ENCODE measurements around the gene PGF. TPM values are rescaled to one million over a fixed set of nuclear protein-coding genes. Genes with fewer than 3 reads are reported as not detected.
"Not testable (repeated sequence)": the region's sequence is repeated elsewhere in the genome, so short reads cannot be mapped to it uniquely, and the experiment has no call there.

Gene PGF
- total RNA-seq, 1 donor from 2014 or later, result 8.6 TPM

DNA sequence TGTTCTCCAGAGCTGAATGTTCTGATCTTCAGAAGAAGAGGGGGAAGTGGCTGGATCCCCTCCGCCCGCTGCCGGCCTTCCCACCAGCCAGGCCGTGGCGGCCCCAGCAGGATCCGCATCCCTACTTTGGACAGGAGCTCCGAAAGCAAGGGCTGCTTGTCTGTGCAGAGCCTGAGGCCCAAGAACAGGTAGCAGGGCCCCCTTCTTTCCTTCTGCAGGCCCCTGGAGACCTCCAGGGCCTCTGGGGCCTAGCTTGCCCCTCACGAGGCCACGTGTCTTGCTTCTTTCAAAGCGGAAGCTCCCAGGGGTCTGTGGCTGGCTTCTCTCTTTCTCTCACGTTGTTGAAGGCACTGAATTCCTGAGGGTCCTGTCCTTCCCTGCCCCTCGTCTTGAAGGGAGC is 13.2 kb downstream of the PGF start:
- no peak for DNase-seq

DNA sequence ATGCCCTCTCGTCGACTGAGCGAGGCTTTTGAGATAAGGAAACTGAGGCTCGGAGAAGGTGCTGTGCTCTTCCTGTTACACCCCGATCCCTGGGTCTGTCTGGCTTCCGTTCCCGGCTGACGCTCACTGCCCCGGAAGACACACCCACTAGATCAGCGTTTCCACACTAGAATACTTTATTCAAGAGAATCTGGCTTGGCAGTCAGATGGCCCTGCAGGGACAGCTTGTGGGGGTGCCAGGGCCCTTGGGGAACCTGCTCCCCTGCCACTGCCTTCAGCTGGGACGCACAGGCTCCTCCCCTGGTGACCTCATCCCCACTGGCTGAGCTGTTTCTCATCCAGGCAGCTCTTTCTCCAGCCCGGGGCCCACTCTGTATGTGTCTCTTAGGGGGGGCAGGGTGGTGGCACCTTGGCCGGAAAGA is 13.7 kb downstream of the PGF start:
- DNase-seq, result peak; percentile 44

DNA sequence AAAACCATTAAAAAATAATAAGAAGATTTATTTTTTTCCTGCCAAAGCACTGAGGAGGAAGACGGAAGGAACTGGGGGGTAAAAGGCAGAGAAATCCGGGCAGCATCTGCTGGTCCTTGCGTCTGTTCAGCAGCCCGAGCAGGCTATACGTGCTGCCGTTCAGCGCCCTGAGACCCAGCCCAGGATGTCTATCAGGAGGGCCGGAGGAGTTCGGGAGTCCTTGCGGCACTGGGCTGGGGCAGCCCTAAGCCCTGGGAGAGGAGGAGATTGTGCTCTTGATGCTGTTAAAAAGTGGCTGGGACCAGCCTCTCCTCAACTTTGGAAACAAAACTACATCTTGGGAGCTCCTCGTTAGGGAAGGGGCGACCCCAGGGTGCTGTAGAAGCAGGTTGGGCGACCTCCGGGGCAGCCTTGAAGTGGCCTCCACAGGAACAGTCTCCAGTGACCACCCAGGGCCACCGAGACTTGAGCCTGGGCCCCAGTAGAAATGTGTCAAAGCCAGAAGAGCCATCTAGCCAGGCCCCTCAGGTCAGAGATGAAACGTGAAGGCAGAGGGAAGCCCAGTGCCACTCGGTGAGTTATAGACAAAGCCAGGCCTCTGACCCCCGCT is 14.3 kb downstream of the PGF start:
- DNase-seq, result no peak

DNA sequence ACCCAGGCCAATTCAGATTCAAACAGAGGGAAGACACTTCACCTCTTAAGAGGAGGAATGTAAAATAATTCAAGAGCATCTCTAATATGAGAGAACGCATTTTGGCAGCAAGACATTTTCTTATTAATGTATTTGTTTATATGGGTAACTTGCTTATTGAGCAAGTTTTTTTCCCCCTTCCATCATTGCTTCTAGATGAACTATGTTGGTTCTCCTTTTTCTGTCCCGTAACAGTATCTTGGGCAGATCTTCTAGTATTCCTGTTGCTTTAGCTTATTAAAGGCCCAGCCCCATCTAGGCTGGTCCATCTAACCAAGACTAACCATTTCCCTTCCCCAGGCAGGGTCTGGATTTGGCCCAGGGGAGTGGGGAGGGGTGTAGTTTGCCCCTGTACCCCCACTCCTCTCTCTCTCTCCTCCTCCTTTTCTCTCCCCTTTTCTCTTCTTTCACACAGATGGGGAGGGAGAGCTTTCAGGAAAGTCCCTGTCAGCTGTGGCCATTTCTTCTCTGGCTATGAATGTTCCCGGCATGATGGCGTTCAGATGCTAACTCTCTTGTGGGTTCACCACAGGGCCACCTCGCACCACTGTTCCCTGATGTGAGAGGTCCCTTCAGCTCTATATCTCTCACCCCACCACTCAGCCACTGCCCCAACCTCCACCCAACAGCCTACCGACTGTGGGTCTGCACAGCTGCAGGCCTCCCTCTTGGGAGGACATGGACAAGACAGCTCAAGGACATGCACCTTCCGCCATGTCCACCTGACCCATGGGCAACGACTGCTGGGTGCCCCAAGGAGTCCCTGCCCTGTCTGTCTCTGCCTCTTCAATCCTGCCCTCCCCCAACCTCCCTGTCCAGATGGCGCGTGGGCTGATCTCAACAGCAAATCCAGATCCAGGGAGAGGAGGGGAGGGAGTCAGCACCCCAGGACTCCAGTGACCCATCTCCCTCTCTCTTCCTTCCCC is 16.6 kb downstream of the PGF start:
- DNase-seq, result no peak

DNA sequence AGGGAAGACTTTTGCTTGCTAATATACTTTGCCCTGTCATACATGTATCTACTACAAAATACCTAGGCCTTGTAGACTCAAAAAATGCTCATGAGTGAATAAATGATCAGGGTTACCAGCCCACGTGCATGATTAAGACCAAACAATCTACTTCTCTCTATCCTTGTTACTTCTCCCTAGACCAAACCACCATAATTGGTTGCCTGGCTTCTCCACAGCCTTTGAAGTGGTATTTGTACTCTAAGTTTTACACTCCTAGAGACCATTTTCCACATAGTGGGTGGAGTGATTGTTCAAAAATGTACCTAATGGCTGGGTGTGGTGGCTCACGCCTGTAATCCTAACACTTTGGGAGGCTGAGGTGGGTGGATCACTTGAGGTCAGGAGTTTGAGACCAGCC is 18.2 kb downstream of the PGF start:
- DNase-seq, result no peak

DNA sequence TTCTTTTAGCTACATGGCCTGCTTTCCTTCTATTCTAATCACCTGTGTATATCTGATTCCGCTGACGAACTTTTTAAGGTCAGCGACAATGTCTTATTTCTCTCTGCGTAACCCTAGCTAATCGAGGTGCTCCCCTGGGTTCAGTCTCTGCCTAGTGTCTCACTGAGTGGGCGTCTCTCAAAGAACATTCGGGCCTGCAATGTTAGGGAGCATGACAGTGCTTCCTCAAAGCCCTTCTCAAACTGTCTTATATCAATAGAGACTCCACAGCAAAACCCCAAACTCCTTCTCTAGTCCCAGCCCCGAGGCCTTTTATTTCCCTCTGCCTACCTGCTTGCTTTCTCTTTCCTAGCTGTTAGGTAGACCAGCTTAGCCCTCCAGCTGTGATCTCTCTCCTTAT is 18.7 kb downstream of the PGF start:
- no peak for DNase-seq

DNA sequence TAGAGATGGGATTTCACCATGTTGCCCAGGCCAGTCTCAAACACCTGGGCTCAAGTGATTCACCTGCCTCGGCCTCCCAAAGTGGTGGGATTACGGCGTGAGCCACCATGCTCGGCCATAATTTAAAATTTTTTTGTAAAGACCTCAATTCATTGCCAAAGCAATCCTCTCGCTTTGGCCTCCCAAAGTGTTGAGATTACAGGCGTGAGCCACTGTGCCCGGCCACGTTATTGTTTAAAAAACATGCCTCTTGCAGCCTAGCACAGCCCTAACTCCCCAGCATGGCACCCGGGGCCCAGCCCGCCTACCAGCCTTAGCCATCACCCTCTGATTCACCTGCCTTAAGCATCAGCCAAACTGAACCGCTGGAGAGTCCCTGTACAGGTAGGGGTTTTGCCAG is 19.2 kb downstream of the PGF start:
- DNase-seq, result no peak

DNA sequence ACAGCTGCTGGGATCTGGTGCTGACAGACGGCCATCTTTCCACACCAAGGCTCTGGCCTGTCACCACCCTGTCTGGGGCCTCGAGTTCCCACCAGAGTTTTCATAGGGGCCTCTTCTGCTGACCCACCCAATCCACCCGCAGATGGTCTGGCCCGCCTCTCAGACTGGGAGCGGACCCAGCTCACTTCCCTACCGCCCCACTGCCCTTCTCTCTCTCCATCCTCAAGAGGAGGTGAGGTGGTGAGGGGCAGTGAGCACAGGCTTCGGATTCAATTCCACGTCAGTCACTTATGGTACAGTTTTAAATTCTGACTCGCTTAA is 20.1 kb downstream of the PGF start:
- peak; percentile 66 for DNase-seq

DNA sequence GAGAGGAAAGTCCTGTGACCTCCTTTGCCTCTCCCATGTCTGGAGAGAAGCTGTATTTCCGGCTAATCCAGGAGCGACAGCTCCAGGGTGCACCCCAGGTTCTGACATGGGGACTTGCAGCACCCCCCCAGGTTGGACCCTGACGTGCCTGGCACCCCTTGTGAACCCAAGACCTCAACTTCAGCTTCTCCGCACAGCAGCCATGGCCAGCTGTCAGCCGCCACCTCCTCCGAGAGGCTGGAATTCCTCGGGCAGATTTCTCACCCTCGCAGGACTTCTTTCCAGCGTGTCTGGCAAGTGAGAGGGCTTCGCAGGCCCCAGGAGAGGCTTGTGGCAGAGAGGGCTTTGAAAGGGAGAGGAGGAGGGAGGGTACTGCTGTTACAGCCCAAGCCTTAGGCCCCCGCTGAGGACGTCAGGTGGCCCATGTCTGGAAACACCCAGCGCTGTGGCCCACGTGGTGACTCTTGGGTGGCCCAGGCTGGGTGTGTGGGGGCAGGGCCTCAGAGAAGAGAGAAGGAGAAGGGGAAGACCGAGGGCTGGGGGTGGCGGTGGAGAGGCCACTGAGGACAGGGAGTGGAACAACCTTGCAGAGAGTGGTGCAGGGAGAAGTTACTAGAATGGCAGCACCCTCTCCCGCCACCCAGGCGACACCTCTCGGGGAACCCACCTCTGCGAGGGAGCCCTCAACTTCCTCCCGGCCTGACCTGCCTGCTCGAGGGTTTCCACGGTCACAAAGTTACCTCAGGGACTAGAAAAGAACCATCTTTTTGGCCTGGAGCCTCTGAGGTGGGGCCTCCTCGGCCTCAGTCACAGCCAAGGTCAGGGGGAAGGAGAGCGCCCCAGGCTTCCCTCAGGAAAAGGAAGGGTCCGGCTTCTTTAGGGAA is 20.7 kb downstream of the PGF start:
- DNase-seq, result peak; percentile 86

DNA sequence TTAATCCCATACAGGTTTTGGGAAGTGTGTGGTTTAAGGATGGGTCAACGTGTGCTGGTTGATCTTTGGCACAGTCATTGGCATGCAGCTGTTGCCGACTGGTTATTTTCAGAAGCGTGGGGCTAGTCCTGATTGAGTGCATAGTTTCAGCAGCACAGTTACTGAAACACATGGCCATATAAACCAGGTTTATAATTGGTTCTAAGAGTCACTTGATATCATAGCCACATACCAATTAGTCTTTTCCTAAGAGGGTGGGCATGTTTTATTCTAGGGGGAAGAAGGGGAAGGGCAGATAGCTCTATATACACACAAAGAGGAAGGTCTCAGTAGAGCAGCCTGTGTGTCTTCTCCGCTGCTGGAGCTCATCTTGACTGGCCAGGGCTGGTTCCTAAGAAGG is 21.4 kb downstream of the PGF start:
- DNase-seq, result peak; percentile 90

DNA sequence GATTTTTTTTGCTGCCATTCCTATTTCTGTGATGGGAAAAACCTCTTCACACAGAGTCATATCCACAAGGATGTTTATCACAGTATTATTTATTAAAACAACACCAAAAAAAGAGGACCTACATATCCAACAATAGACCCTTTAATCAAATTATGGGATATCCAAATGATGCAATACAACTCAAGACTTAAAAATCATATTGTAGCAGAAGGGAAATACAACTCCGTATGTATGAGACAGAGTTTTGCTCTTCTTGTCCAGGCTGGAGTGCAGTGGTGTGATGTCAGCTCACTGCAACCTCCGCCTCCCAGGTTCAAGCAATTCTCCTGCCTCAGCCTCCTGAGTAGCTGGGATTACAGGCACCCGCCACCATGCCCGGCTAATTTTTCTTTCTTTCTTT is 22.5 kb downstream of the PGF start:
- DNase-seq, result not testable (repeated sequence)

DNA sequence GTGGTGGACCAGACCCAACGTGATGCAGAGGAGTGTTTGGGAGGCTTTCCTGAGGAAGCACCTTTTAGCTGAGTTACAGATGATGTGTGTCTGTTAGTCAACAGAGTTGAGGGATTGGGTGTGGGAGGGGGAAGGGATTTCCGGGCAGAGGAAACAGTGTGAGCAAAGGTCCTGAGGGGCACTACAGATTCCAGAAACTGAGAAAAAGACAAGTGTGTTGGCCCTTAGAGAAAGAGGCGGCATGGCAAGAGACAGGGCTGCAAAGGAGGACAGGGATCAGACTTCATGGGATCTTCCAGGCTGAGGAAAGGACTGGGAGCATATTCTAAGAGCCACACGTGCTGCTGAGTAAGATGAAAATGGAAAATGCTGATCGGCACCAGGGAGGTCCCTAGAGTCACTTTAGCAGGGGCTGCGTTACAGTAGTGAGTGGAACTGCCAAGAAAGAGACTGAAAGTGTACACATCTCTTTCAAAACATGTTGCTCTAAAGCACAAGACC is 22.9 kb downstream of the PGF start:
- DNase-seq, result peak; percentile 78

DNA sequence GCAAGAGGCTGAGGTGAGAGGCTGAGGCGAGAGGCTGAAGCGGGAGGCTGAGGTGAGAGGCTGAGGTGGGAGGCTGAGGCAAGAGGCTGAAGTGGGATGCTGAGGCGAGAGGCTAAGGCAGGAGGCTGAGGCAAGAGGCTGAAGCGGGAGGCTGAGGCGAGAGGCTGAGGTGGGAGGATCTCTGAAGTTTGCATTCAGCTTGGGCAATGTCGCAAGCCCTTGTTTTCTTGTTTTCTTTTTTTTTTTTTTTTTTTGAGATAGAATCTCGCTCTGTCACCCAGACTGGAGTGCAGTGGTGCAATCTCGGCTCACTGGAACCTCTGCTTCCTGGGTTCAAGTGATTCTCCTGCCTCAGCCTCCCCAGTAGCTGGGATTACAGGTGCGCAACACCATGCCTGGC is 23.7 kb downstream of the PGF start:
- DNase-seq, result not testable (repeated sequence)

DNA sequence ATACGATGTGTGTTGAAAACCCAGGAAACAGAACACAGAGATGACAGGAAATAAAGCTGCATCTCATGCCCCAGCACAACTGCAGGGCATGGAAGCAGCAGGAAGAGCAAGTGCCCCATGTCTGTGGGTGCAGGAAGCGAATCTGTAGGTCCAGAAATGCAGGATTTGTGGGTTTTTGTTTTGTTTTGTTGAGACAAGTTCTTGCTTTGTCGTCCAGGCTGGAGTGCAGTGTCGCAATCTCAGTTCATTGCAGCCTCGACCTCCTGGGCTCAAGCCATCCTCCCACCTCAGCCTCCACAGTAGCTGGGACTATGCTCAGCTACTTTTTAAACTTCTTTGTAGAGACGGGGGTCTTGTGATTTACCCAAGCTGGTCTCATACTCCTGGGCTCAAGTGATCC is 26.2 kb downstream of the PGF start:
- no peak for DNase-seq

DNA sequence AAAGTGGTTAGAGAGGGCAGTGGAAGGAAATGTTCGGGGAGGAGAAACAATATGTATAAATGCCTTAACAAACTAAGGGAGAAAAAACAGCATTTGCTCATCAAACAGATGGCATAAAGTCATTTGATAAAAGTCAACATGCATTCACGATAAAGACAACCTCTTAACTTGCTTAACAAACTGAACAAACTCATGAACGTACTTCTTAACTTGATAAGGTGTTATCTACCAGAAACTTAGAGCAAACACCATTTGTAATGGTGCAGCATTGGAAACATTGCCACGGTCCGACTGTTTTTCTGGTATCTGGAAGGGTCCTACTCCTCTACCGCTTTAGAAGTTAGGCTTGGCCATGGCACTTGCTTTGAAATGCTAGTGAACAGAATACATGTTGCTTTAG is 28.2 kb downstream of the PGF start:
- no peak for DNase-seq

DNA sequence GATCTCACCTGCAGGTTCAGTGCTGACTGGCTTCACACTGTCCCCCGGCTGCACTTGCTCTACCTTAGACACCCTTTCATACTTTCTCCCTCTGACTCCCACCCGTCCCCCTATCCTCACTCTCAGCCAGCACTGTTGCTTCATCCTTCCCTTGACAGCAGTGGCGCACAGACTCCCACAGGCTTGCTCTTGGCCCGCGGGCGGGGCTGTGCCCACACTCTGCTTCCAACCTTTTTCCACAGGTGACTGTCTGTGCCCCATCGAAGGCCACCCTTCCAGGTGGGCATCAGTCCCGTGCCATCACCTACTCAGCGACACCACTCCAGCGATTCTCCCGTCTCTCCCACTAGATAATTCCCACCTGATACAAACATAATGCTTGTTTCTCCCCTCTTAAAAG is 31.3 kb downstream of the PGF start:
- DNase-seq, result no peak

DNA sequence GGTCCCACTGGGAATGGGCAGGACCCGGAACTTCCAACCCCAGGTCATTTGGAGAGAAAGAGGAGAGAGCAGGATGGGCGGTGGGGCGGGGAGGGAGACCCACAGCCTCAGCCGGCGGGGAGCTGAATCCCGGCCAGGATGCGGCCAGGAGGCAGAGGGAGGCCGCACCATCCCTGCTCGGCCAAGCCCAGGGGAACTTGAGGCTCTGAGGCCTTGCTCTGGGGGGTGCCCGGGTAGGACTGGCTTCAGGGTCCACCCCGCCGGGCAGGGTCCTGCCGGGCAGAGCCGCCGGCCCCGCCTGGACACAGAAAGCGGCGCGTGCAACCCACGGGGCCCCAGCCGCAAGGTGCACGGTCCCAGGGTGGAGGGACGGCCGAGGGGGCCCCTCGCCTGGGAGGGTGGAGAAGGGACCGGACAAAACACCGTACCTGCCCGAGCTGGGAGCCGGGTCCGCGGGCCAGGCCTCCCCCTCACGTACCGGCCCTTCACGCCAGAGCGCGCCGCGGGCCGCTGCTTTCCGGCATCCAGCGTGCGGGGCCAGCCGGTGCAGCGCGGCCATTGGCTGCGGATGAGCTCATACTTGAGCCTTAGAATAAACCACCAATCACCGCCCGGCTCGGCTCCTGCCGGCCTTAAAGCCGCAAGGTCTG is 32.5 kb downstream of the PGF start, which contains the start of gene RPS6KL1:
RPS6KL1 (minus strand) TSS at position 509 of the 650 bp plus-strand sequence. CDS start 1,719 bp downstream, outside the sequence.
- DNase-seq, result peak; percentile 87

DNA sequence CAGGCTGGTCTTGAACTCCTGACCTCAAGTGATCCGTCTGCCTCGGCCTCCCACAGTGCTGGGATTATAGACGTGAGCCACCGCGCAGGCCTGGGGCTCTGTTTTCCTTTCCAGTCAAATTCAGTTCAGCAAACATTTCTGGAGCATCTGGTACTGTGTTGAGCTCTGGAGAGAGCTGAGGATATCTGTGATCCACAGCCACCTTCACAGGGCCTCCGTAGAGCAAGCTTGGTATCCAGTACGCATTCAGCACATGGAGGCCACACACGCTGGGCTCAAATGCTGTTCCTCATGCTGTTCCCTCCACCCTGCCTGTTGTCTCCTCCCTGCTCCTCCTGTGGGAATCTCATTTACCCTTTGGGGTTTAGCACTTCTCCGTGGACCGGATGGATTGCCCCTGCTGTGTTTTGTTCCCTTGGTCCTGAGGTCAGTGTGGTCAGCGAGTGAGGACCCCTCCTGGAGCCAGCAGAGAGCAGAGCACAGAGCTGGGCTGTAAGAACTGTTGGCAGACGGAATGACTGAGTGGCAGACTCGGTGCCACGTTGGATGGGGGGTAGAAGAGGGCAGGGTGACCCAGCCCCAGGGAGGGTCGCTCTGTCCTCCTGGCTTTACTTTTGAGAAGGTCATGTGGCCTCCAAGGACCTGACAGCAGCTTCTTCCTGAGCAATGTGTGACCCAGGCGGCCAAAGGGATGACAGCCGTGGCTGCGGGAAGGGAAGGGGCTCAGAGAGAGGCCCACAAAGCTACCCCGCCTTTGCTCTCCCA is 33.2 kb downstream of the PGF start:
- DNase-seq, result no peak

DNA sequence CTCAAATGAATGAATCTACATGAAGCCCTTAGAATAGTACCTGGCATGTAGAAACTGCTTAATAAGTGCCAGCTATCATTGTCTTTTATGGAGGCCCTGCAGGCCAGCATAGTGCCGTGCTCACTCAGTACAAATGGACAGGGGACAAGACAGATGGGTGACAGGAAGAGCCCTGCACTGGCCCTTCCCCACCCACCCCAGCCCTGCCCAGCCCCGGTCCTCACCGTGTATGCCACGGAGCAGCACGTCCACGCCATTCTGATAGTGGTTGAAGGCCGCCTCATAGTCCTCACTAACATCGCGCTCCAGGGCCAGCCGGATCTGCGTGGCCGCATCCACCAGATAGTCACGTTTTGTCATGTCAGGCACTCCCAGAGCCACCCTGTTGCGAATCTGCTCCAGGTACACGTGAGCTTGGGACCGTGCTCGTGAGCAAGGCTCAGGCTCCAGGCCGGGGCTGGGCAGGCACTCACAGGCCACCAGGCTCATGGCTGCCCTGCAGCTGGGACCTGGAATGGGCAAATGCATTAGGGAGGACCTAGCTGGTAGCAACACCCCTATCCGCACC is 34.3 kb downstream of the PGF start:
- DNase-seq, result no peak

DNA sequence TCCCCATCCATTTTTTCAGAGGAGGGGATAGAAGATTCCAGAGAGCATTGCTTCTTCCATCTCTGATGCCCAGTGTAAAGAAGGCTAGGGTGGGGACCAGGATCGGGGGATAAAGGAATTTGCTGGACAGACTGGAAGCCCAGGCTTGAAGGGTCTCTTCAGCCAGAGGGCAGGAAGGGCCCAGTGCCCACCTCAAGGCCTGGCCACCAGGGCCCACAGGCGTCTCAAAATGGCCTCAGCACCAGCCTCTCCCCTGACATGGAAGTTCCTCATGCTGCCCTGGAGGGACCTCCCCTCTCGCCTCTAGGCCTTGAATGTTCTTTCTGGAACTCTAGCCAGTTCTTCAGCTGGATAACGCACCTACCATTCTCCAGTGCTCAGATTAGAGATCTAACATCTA is 35.1 kb downstream of the PGF start:
- no peak for DNase-seq

Data from tongue (tissue), 2 donors.